Pancreas (tissue), 10 donors: ENCODE measurements around the gene SLC25A34. TPM values are rescaled to one million over a fixed set of nuclear protein-coding genes. Genes with fewer than 3 reads are reported as not detected.

Source experiments
- ATAC-seq, 4 donors: fragments of 200-7000 bp; cut with Tn5 transposase; one replicate each; pipeline versions ENCODE4 v1.8.0 to v1.9.1; 2020; ENCODE audit warnings: mild to moderate bottlenecking in 4 of 4, moderate library complexity in 4 of 4
- DNase-seq, 6 donors: peaks; one replicate each; pipeline ENCODE4 v3.0.0-alpha.2; 2020
- FAIRE-seq: peaks from 2 replicates; lab custom pipeline; 2012; peaks lifted over from hg19 to GRCh38; lab: Jason Lieb, UNC
- H3K27ac ChIP-seq, 4 donors: fragments of 200-600 bp; sonication (generic); 1 replicate in 3 of 4; 2 replicates in 1 of 4; pipeline versions ENCODE4 v1.5.0 to v1.8.0; 2020
- H3K27me3 ChIP-seq, 4 donors: fragments of 200-600 bp; one replicate each; pipeline ENCODE4 v1.8.0; 2021
- H3K36me3 ChIP-seq, 3 donors: fragments of 200-600 bp; sonication (generic) in 1 of 3; one replicate each; pipeline versions ENCODE4 v1.5.0 to v1.8.0; 2020 to 2021
- H3K4me1 ChIP-seq, 3 donors: fragments of 200-600 bp; one replicate each; pipeline ENCODE4 v1.8.0; 2021
- H3K4me3 ChIP-seq, 4 donors: fragments of 200-600 bp; sonication (generic) in 2 of 4; one replicate each; pipeline versions ENCODE4 v1.5.0 to v1.8.0; 2020 to 2021
- H3K9me3 ChIP-seq, 4 donors: fragments of 200-600 bp; one replicate each; pipeline ENCODE4 v1.8.0; 2021
- WGBS, 2 donors: extraction: QIAGEN DNeasy Blood & Tissue Kit; methylation state at CpG; one replicate each; pipeline ENCODE4 v1.1.7; 2013; 5-methylcytosine and 5-hydroxymethylcytosine counted together
- intact Hi-C, 3 donors: fragments of 100-400 bp; cut with DNase I; formaldehyde crosslinking; loops; one replicate each; pipeline versions ENCODE4 v1.11.1 to v1.14.2; 2022
- polyA plus RNA-seq, 2 donors: library from polyadenylated mRNA; stranded (reverse); fragments of 200-250 nt; gene quantifications; one replicate each; pipeline ENCODE4 v1.2.3, GENCODE V29; 2013
- total RNA-seq, 6 donors: library from RNA; stranded (reverse); fragmentation: NEBNext Ultra II Directional in 4 of 6; extraction: Animal tissue kit (Norgen Biotek cat#: 25700) in 4 of 6; gene quantifications; one replicate each; pipeline versions ENCODE4 v1.2.1 to v1.2.4, GENCODE V29; 2021 to 2023
- TF ChIP-seq, protein P1 (sequence below), 4 donors: fragments of 200-600 bp; sonication (generic) in 3 of 4; IDR thresholded peaks; one replicate each; pipeline versions ENCODE4 v1.5.0 to v1.8.0; 2021; ENCODE audit warnings: antibody characterized with exemption in 4 of 4
- donor health status: healthy with polysubstance abuse.
- donor health status: DM: no; HTN: no; CAD: no; lungs with moderate emphysema.
- donor health status: DM: no; HTN: no; CAD: no.
- donor health status: control.
- donor health status: control.
- donor health status: Bipolar disorder and iron deficiency.
- donor health status: DM: yes; HTN: yes; CAD: no.
- donor health status: DM: no; HTN: no; CAD: no.
- donor health status: DM: no; HTN: no; CAD: no.
- donor health status: DM: yes; HTN: yes; CAD: no.

SLC25A34 gene
- total and polyA plus RNA-seq, 8 donors = 0.57 to 6.9 (median 1.9) TPM

DNA sequence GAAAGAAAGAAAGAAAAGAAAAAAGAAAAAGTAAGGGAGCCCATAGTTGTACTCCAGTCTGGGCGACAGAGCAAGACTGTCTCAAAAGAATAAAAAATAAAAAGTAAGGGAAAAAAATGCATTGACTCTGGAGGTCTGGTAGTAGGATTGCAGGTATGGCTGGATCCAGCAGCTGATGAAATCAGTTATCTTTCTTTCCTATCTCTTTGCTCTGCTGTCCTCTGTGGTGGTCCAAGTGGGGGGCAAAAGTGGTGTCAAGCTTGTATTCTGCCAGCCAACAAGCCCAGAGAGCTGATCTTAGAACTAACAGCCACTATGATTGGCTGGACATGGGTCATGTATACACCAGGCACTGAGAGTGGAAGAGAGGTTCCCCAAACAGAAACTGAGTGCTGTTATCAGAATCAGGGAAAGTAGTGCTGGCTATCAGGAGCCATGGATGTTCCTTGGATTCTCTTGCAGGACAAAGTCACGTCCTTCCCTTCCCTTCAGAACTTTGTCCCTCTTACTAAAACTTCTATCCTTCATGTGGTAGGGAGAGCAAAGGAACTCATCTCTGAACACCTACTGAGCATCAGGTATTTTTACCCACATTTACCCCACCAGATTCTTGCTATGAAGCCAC, 19.1 kb downstream of the SLC25A34 start:
- TF ChIP-seq, protein P1, sequence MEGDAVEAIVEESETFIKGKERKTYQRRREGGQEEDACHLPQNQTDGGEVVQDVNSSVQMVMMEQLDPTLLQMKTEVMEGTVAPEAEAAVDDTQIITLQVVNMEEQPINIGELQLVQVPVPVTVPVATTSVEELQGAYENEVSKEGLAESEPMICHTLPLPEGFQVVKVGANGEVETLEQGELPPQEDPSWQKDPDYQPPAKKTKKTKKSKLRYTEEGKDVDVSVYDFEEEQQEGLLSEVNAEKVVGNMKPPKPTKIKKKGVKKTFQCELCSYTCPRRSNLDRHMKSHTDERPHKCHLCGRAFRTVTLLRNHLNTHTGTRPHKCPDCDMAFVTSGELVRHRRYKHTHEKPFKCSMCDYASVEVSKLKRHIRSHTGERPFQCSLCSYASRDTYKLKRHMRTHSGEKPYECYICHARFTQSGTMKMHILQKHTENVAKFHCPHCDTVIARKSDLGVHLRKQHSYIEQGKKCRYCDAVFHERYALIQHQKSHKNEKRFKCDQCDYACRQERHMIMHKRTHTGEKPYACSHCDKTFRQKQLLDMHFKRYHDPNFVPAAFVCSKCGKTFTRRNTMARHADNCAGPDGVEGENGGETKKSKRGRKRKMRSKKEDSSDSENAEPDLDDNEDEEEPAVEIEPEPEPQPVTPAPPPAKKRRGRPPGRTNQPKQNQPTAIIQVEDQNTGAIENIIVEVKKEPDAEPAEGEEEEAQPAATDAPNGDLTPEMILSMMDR (IDR thresholded peaks at IDR 0.05) = no peak
- WGBS, 2 donors = 83 to 92% methylated on average over 2 of the region's 2 CpGs
- no peak overlapping the region for H3K27ac ChIP-seq
- intact Hi-C loops = no loop called here
- peaks cover 0 to 4% (median 0%) of the 10 kb centered on the region in 3 donors for H3K4me1 ChIP-seq
- DNase-seq (no peak), ATAC-seq (no peak), FAIRE-seq (no peak)
- no peak overlapping the region for H3K4me3 ChIP-seq
- no peaks in the 10 kb centered on the region for H3K9me3 ChIP-seq
- H3K36me3 ChIP-seq = no peaks in the 10 kb centered on the region
- H3K27me3 ChIP-seq = no peaks in the 10 kb centered on the region

DNA sequence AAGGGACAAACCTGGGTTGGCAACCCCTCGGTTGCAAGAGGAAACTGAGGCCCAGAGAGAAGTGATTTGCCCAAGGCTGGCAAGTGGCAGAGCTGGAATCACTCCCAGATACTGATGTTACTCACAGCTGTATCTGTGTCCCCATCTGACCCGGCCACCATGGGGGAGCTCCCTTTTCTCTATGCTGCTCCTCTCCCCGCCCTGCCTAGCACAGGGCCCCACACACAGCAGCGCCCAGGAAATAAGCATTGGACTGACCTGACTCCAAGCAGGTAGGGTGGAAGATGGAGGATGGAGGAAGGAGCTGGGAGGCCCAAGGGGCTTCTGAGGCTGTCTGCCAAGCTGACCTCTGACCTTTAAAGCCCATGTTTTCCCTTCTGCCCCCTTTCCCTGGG, 19.6 kb downstream of the SLC25A34 start:
- intact Hi-C loops = no loop called here
- WGBS, 2 donors = 76 to 84% methylated on average over 4 of the region's 4 CpGs
- Histone ChIP-seq H3K27ac (no peak overlapping the region), H3K4me3 (no peak overlapping the region), H3K9me3 (no peaks in the 10 kb centered on the region), H3K27me3 (no peaks in the 10 kb centered on the region), H3K36me3 (no peaks in the 10 kb centered on the region), H3K4me1 (peaks cover 0 to 4% (median 0%) of the 10 kb centered on the region in 3 donors)
- FAIRE-seq = no peak
- no peak for ATAC-seq
- no peak for DNase-seq
- TF ChIP-seq, protein P1 (IDR thresholded peaks at IDR 0.05) = no peak

DNA sequence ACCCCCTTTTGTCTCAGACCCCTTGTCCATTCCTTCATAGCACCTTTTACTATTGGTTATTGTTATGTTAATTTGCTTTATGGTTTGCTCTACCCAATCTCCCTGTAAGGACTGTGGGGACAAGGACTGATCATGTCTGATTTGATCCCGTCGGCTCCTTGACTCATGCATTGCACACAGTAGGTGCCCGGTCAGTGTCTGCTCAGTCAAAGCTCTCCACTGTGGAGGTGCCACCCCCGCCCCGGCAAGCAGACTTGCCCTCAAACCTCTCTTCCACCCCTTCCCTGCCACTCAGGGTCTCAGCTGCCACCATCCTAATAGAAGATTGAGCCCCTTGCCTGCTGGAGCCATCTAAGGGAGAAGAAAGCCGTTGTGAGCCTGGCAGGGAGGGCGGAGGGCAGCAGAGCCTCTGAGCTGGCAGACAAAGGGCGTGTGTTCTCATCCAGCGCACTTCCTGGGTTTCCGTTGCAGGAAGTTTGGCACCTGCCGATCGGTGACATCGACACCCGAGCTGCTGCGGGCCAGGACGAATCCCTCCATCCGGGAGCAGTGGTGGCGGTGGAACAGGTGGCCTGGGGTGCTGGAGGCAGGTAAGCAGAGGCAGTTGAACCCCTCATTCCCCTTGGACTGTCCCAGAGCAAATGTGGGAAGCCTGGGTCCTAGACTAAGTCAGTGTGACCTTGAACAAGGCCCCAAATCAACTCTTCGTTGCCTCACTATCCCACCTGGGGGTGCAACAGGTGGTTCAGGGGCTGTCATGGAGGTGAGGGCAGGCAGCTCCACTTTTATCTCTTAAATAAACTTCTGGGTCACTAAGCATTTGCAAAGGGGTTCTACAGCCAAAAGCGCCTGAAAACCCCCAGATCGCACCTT, 20.3 kb downstream of the SLC25A34 start:
- H3K36me3 ChIP-seq = no peaks in the 10 kb centered on the region
- H3K4me3 ChIP-seq = peak overlapping the region in 2 of 4 donors; percentile 15 to 84
- DNase-seq (peak in 4 of 6 donors; percentile 41 to 79 (median 60)), FAIRE-seq (no peak), ATAC-seq (peak; percentile 15 to 54 (median 42))
- H3K4me1 ChIP-seq = peaks cover 0 to 4% (median 0%) of the 10 kb centered on the region in 3 donors
- 54 to 64% methylated on average over 21 of the region's 21 CpGs for WGBS, 2 donors
- peak overlapping the region in 2 of 4 donors; percentile 60 to 66 for H3K27ac ChIP-seq
- intact Hi-C loops = no loop called here
- TF ChIP-seq, protein P1 (IDR thresholded peaks at IDR 0.05) = no peak
- H3K9me3 ChIP-seq = no peaks in the 10 kb centered on the region
- no peaks in the 10 kb centered on the region for H3K27me3 ChIP-seq

DNA sequence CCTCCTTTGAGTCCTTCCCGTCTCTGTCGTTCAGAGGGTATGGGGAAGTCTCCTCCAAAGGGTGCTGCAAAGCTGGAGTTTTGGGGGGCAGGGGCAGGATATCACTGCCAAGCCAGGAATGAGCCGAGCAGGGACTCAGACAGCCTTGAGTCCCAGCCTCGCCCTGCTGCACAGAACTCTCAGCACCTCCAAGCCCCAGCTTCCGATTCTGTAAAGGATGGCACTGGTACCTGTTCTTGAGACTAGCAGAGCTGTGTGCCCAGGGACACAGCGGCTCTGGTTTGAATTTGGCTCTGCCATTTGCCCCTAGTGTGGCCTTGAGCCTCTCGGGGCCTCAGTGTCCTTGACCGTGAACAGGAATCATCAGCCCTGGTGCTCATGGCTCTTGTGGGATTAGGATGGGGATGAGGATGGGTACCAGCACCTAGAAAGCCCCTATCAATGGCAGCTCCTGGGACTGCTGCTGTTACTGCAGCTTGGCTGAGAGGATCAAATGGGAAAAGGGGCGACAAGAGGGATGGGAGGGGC, 21.0 kb downstream of the SLC25A34 start:
- DNase-seq = no peak
- TF ChIP-seq, protein P1 (IDR thresholded peaks at IDR 0.05) = no peak
- peak overlapping the region in 3 of 4 donors; percentile 1 to 66 (median 60) for H3K27ac ChIP-seq
- H3K4me3 ChIP-seq = peak overlapping the region in 2 of 4 donors; percentile 84 to 88
- H3K36me3 ChIP-seq = no peaks in the 10 kb centered on the region
- H3K27me3 ChIP-seq = no peaks in the 10 kb centered on the region
- peaks cover 0 to 4% (median 0%) of the 10 kb centered on the region in 3 donors for H3K4me1 ChIP-seq
- WGBS, 2 donors = 59 to 66% methylated on average over 9 of the region's 9 CpGs
- ATAC-seq = peak in 1 of 4 donors; percentile 4
- no peak for FAIRE-seq
- no peaks in the 10 kb centered on the region for H3K9me3 ChIP-seq
- intact Hi-C loops = no loop called here
